ENCODE results near the gene LPXN. TPM values are rescaled to one million over a fixed set of nuclear protein-coding genes. Genes with fewer than 3 reads are reported as not detected.
A peak's percentile ranks its signal among the peaks of the same experiment; 100 is the strongest.

The LPXN gene
- 10 to 100 TPM; 18.9 to 43.8 TPM for total RNA-seq
- polyA plus RNA-seq (ENCODE audit: insufficient read length in 6 of 6): 10 to 100 TPM in 3 of 6 donors, 1 to 10 TPM in 3; 8.1 to 10.5 (median 9.6) TPM
- long read RNA-seq, donor 1, partial matches to known transcripts: 0 of 2 reads
- long read RNA-seq, donor 1, other reads (novel, unspliced or antisense): 0 of 2 reads
- long read RNA-seq, donor 2, partial matches to known transcripts: 0 of 1 reads
- long read RNA-seq, donor 2, other reads (novel, unspliced or antisense): 0 of 1 reads
- long read RNA-seq, donor 3, partial matches to known transcripts: 0 of 1 reads
- long read RNA-seq, donor 3, other reads (novel, unspliced or antisense): 0 of 1 reads
- long read RNA-seq, donor 4, transcript LPXN-201 (9 exons, 1,833 nt): major isoform, 5 of 10 reads
- long read RNA-seq, donor 4, partial matches to known transcripts: 2 of 10 reads
- long read RNA-seq, donor 4, other reads (novel, unspliced or antisense): 3 of 10 reads
- long read RNA-seq, donor 5, partial matches to known transcripts: 0 of 2 reads
- long read RNA-seq, donor 5, other reads (novel, unspliced or antisense): 0 of 2 reads
- long read RNA-seq, donor 6: 0 reads
- long read RNA-seq, donor 7: 0 reads
- long read RNA-seq, donor 8, partial matches to known transcripts: 0 of 1 reads
- long read RNA-seq, donor 8, other reads (novel, unspliced or antisense): 0 of 1 reads
- long read RNA-seq, donor 9: 0 reads
- long read RNA-seq, donor 10, transcript LPXN-201 (9 exons, 1,833 nt): major isoform, 26 of 32 reads
- long read RNA-seq, donor 10, partial matches to known transcripts: 0 of 32 reads
- long read RNA-seq, donor 10, other reads (novel, unspliced or antisense): 6 of 32 reads
- long read RNA-seq, donor 11, partial matches to known transcripts: 0 of 1 reads
- long read RNA-seq, donor 11, other reads (novel, unspliced or antisense): 0 of 1 reads
- long read RNA-seq, donor 12: 0 reads

DNA sequence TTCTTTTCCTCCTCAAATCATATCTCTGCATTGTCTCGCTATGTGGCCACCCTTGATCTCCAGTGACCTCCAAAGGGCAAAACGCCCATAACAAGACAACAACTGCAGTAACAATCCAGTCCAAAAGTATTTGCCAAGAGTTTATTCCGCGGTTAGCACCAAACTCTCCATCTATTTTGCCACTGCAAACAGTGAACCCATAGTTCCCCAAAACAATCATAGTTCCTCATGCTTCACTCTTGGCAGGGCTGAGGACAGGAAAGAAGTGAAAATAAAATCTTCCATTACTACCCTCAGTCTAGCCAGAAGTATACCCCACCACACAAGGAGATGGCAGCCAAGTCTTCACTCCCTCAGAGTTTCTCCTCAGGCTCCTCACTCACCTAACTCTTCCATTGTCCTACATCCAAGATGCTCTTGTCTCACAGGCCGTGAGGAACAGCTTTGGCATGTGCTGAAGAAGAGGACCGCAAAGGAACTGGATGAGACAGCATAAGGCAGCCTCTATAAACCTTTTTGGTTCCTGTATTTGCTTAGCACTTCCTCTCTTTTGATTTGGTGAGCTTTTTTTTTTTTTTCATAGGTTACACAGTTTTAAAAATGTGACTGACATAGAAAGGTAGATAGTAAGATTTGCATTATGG lies at the start of gene LPXN:
TSS of gene LPXN (minus strand) at position 480 of the 644 bp plus-strand sequence. CDS start at position 396, 84 bp downstream.
- no peak for DNase-seq
- intact Hi-C loops (cut with DNase I): no loop called here
- peaks cover 0 to under 1% of the 10 kb centered on the region in 2 donors for H3K36me3 ChIP-seq
- H3K27ac ChIP-seq: peak within 1 kb of the TSS; percentile 99 to 100
- H3K9me3 ChIP-seq: no peaks in the 10 kb centered on the region
- TF ChIP-seq, protein P1, sequence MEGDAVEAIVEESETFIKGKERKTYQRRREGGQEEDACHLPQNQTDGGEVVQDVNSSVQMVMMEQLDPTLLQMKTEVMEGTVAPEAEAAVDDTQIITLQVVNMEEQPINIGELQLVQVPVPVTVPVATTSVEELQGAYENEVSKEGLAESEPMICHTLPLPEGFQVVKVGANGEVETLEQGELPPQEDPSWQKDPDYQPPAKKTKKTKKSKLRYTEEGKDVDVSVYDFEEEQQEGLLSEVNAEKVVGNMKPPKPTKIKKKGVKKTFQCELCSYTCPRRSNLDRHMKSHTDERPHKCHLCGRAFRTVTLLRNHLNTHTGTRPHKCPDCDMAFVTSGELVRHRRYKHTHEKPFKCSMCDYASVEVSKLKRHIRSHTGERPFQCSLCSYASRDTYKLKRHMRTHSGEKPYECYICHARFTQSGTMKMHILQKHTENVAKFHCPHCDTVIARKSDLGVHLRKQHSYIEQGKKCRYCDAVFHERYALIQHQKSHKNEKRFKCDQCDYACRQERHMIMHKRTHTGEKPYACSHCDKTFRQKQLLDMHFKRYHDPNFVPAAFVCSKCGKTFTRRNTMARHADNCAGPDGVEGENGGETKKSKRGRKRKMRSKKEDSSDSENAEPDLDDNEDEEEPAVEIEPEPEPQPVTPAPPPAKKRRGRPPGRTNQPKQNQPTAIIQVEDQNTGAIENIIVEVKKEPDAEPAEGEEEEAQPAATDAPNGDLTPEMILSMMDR (IDR thresholded peaks at IDR 0.05): no peak
- peaks cover 20 to 65% of the 10 kb centered on the region in 2 donors for H3K4me1 ChIP-seq
- ATAC-seq: no peak
- peak within 1 kb of the TSS in 1 of 2 donors; percentile 91 for H3K4me3 ChIP-seq
- H3K27me3 ChIP-seq: no peaks in the 10 kb centered on the region

DNA sequence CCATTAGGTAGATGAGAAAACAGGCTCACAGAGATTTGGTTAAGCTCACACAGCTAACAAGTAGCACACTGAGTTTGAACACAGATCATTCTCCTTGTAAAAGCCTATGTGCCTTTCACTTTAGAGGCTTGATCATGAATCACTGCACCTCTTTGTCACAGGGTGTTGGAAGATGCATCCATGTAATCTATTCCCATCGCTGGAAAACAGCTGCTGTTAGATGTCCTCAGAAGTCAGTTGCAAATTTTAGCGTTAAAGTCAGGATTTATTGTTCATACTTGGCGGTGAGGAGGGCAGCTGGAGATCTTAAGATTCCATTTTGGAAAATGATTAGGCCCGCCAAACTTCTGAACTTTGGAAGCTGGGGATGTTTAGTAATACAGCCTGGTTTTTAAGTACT lies 49.4 kb upstream of the LPXN start:
- TF ChIP-seq, protein P1 (IDR thresholded peaks at IDR 0.05): no peak
- Histone ChIP-seq H3K4me1 (peaks cover 0 to 3% of the 10 kb centered on the region in 2 donors), H3K4me3 (no peak overlapping the region), H3K27me3 (no peaks in the 10 kb centered on the region), H3K9me3 (no peaks in the 10 kb centered on the region), H3K27ac (no peak overlapping the region), H3K36me3 (peaks cover 0 to 58% of the 10 kb centered on the region in 2 donors)
- DNase-seq: no peak
- ATAC-seq: no peak
- intact Hi-C loops (cut with DNase I): no loop called here

GRCh38 chr11:58622344-58622743 lies 46.7 kb upstream of the LPXN start, which contains the start of gene CNTF:
Gene CNTF (plus strand): TSS chr11:58622665. CDS start chr11:58622753, 88 bp downstream.
- no peak for DNase-seq
- Histone ChIP-seq H3K36me3 (peaks cover 0 to 85% of the 10 kb centered on the region in 2 donors), H3K9me3 (no peaks in the 10 kb centered on the region), H3K4me3 (no peak within 1 kb of the TSS), H3K27ac (no peak within 1 kb of the TSS), H3K4me1 (peaks cover 0 to 3% of the 10 kb centered on the region in 2 donors), H3K27me3 (no peaks in the 10 kb centered on the region)
- ATAC-seq: no peak
- TF ChIP-seq, protein P1 (IDR thresholded peaks at IDR 0.05): no peak
- intact Hi-C loops (cut with DNase I): no loop called here

DNA sequence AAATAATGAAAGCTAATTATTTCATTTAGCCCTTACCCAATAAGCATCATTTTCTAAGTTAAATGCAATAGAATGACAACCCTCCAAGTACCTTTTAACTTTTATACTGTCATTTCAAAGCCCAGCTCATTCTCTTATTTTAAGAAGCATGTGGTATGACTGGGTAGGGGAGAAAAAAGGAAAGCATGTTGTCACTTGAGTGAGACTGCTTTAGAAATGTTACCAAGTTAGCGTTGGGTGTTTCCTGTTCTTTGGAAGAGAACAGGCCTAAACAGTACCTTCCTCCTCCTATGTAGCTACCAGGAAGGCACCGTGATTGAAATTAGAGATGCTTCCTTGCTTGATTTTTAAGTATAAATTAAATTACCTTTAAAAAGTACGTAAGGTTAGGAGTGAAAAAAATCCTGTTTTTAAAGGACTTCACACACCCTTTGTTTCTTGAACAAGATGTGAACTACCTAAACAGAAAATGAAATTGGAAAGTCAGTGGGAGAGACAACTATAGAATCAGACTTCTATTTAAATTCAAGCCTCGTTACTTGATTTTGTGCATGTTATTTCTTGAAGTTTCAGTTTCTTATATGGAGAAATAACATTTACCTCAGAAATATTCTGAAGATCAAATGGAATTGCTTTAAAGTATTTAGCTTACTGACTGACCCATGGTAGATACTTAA lies 46.1 kb upstream of the LPXN start:
- no peak overlapping the region for H3K27ac ChIP-seq
- peaks cover 0 to 1% of the 10 kb centered on the region in 2 donors for H3K4me1 ChIP-seq
- no peak for DNase-seq
- H3K4me3 ChIP-seq: no peak overlapping the region
- TF ChIP-seq, protein P1 (IDR thresholded peaks at IDR 0.05): no peak
- intact Hi-C loops (cut with DNase I): no loop called here
- no peaks in the 10 kb centered on the region for H3K27me3 ChIP-seq
- ATAC-seq: no peak
- H3K36me3 ChIP-seq: peaks cover 0 to 91% of the 10 kb centered on the region in 2 donors
- H3K9me3 ChIP-seq: no peaks in the 10 kb centered on the region
